GM12892 (cell line): ENCODE results near the gene PEAK1.

ENCODE experiments used
- DNase-seq: peaks from one replicate; pipeline ENCODE4 v3.0.0; 2011; ENCODE audit not compliant: insufficient read length
- FAIRE-seq: peaks from 2 replicates; lab custom pipeline; 2011; peaks lifted over from hg19 to GRCh38; lab: Jason Lieb, UNC
- POLR2A ChIP-seq: IDR thresholded peaks from 2 replicates; pipeline ENCODE4 v1.6.1; 2011; ENCODE audit warnings: low read depth, low read length, control low read depth
- POLR2AphosphoS5 ChIP-seq: IDR thresholded peaks from 2 replicates; pipeline ENCODE4 v1.6.1; 2011; ENCODE audit warnings: low read depth, low read length, control low read depth
- TAF1 ChIP-seq: IDR thresholded peaks from 2 replicates; pipeline ENCODE4 v1.6.1; 2011; ENCODE audit warnings: low read depth, mild to moderate bottlenecking, control low read depth, low read length, borderline replicate concordance

PEAK1 gene

GRCh38 chr15:77057685-77058084, 362.2 kb downstream of the PEAK1 start:
- no peak for DNase-seq
- FAIRE-seq = no peak
- no peak for TF ChIP-seq TAF1
- no peak for TF ChIP-seq POLR2AphosphoS5
- no peak for TF ChIP-seq POLR2A

GRCh38 chr15:77057072-77057471, 362.8 kb downstream of the PEAK1 start:
- TF ChIP-seq POLR2AphosphoS5 (no peak), TAF1 (no peak), POLR2A (no peak)
- no peak for FAIRE-seq

GRCh38 chr15:77053709-77054108, 366.2 kb downstream of the PEAK1 start:
- DNase-seq = no peak
- no peak for FAIRE-seq
- TF ChIP-seq POLR2AphosphoS5 (no peak), POLR2A (no peak), TAF1 (no peak)

More at GRCh38 chr15:77057072-77057471, 362.8 kb downstream of the PEAK1 start:
- DNase-seq = no peak

GRCh38 chr15:77052556-77052955, 367.3 kb downstream of the PEAK1 start:
- FAIRE-seq = no peak

More at GRCh38 chr15:77052556-77052955, 367.3 kb downstream of the PEAK1 start:
- TF ChIP-seq TAF1 (no peak), POLR2A (no peak), POLR2AphosphoS5 (no peak)
- DNase-seq = no peak
